Effector CD4-positive, alpha-beta T cell (primary cell): ENCODE measurements around the gene RNF113B.

ENCODE experiments used
- DNase-seq: peaks from one replicate; pipeline ENCODE4 v3.0.0-alpha.2; 2020

The RNF113B gene

GRCh38 chr13:98203646-98204326 is 26.7 kb upstream of the RNF113B start:
- no peak for DNase-seq

GRCh38 chr13:98201984-98202383 is 24.9 kb upstream of the RNF113B start:
- no peak for DNase-seq

GRCh38 chr13:98201189-98201588 is 24.1 kb upstream of the RNF113B start:
- no peak for DNase-seq

GRCh38 chr13:98200211-98200878 is 23.3 kb upstream of the RNF113B start:
- DNase-seq = no peak

GRCh38 chr13:98199480-98199879 is 22.4 kb upstream of the RNF113B start:
- DNase-seq = no peak

- DNase-seq = no peak
Measured at GRCh38 chr13:98198683-98199082, 21.6 kb upstream of the RNF113B start.

GRCh38 chr13:98195054-98195791 is 18.2 kb upstream of the RNF113B start:
- no peak for DNase-seq

- DNase-seq = no peak
Measured at GRCh38 chr13:98192008-98192407, 14.9 kb upstream of the RNF113B start.

GRCh38 chr13:98190889-98191444 is 13.9 kb upstream of the RNF113B start:
- DNase-seq = no peak

GRCh38 chr13:98189841-98190505 is 12.9 kb upstream of the RNF113B start:
- DNase-seq = no peak

- DNase-seq = no peak
Measured at GRCh38 chr13:98188544-98189166, 11.6 kb upstream of the RNF113B start.

- DNase-seq = no peak
Measured at GRCh38 chr13:98187965-98188261, 10.8 kb upstream of the RNF113B start.

- DNase-seq = no peak
Measured at GRCh38 chr13:98187155-98187964, 10.3 kb upstream of the RNF113B start.

GRCh38 chr13:98184792-98185191 is 7.7 kb upstream of the RNF113B start:
- no peak for DNase-seq

- no peak for DNase-seq
Measured at GRCh38 chr13:98182589-98182988, 5.5 kb upstream of the RNF113B start.

- no peak for DNase-seq
Measured at GRCh38 chr13:98182153-98182552, 5.1 kb upstream of the RNF113B start.

- no peak for DNase-seq
Measured at GRCh38 chr13:98181111-98181815, 4.2 kb upstream of the RNF113B start.

GRCh38 chr13:98180092-98180491 is 3.0 kb upstream of the RNF113B start:
- DNase-seq = no peak

- DNase-seq = no peak
Measured at GRCh38 chr13:98175823-98176222, 1.2 kb downstream of the RNF113B start.

- no peak for DNase-seq
Measured at GRCh38 chr13:98175043-98175442, 2.0 kb downstream of the RNF113B start.

- no peak for DNase-seq
Measured at GRCh38 chr13:98174307-98174706, 2.8 kb downstream of the RNF113B start.
